ENCODE results near the gene TRAPPC6A. TPM values are rescaled to one million over a fixed set of nuclear protein-coding genes. Genes with fewer than 3 reads are reported as not detected.

Gene TRAPPC6A
- total RNA-seq, 1 donor from 2014 or later: 14.7 TPM

- DNase-seq (ENCODE audit: low read depth) (no peak), FAIRE-seq (no peak)
- Histone ChIP-seq H3K27me3 (ENCODE audit: insufficient read depth, low read length) (no peaks in the 10 kb centered on the region), H3K4me2 (ENCODE audit: low read length) (no peak overlapping the region), H3K4me3 (ENCODE audit: insufficient read depth, low read depth, low read length) (no peak overlapping the region), H4K20me1 (ENCODE audit: insufficient read depth, low read length) (peaks cover 97% of the 10 kb centered on the region), H3K79me2 (ENCODE audit: insufficient read depth, low read length) (peaks cover 89% of the 10 kb centered on the region), H3K27ac (ENCODE audit: low read depth, low read length) (no peak overlapping the region), H3K4me1 (ENCODE audit: insufficient read depth, low read length) (no peaks in the 10 kb centered on the region), H3K36me3 (ENCODE audit: insufficient read depth, low read length) (no peaks in the 10 kb centered on the region), H3K9me3 (ENCODE audit: insufficient read depth, low read depth, low read length) (no peaks in the 10 kb centered on the region), H3K9ac (ENCODE audit: low read length) (no peak overlapping the region), H2AFZ (ENCODE audit: low read depth, low read length) (no peak overlapping the region)
- Mint-ChIP-seq H3K27ac (ENCODE audit: unreplicated experiment) (no peak overlapping the region), H3K36me3 (ENCODE audit: low read depth, unreplicated experiment) (peaks cover 2% of the 10 kb centered on the region), H3K9me3 (ENCODE audit: unreplicated experiment) (no peaks in the 10 kb centered on the region), H3K4me3 (ENCODE audit: unreplicated experiment) (no peak overlapping the region), H3K27me3 (ENCODE audit: low read depth, unreplicated experiment) (no peaks in the 10 kb centered on the region), H3K4me1 (ENCODE audit: low read depth, unreplicated experiment) (peaks cover 6% of the 10 kb centered on the region)
- TF ChIP-seq CTCF (IDR thresholded peaks at IDR 0.05; ENCODE audit: insufficient read depth, low read depth, low read length) (no peak), EZH2 (IDR thresholded peaks at IDR 0.05; ENCODE audit: insufficient read depth, low read length) (no peak)
Observed at GRCh38 chr19:45117671-45118070, 60.4 kb downstream of the TRAPPC6A start.

GRCh38 chr19:45117167-45117594, 60.9 kb downstream of the TRAPPC6A start:
- Histone ChIP-seq H3K9ac (ENCODE audit: low read length) (no peak overlapping the region), H3K4me1 (ENCODE audit: insufficient read depth, low read length) (no peaks in the 10 kb centered on the region), H3K27me3 (ENCODE audit: insufficient read depth, low read length) (no peaks in the 10 kb centered on the region), H2AFZ (ENCODE audit: low read depth, low read length) (no peak overlapping the region), H3K27ac (ENCODE audit: low read depth, low read length) (no peak overlapping the region), H3K4me3 (ENCODE audit: insufficient read depth, low read depth, low read length) (no peak overlapping the region), H3K9me3 (ENCODE audit: insufficient read depth, low read depth, low read length) (no peaks in the 10 kb centered on the region), H3K4me2 (ENCODE audit: low read length) (no peak overlapping the region), H4K20me1 (ENCODE audit: insufficient read depth, low read length) (peaks cover 97% of the 10 kb centered on the region), H3K36me3 (ENCODE audit: insufficient read depth, low read length) (no peaks in the 10 kb centered on the region), H3K79me2 (ENCODE audit: insufficient read depth, low read length) (peaks cover 89% of the 10 kb centered on the region)
- Mint-ChIP-seq H3K9me3 (ENCODE audit: unreplicated experiment) (no peaks in the 10 kb centered on the region), H3K4me3 (ENCODE audit: unreplicated experiment) (no peak overlapping the region), H3K36me3 (ENCODE audit: low read depth, unreplicated experiment) (no peaks in the 10 kb centered on the region), H3K27ac (ENCODE audit: unreplicated experiment) (no peak overlapping the region), H3K27me3 (ENCODE audit: low read depth, unreplicated experiment) (no peaks in the 10 kb centered on the region), H3K4me1 (ENCODE audit: low read depth, unreplicated experiment) (peaks cover 6% of the 10 kb centered on the region)
- FAIRE-seq: no peak
- DNase-seq (ENCODE audit: low read depth): peak; percentile 37
- TF ChIP-seq CTCF (IDR thresholded peaks at IDR 0.05; ENCODE audit: insufficient read depth, low read depth, low read length): no peak
- TF ChIP-seq EZH2 (IDR thresholded peaks at IDR 0.05; ENCODE audit: insufficient read depth, low read length): no peak

DNA sequence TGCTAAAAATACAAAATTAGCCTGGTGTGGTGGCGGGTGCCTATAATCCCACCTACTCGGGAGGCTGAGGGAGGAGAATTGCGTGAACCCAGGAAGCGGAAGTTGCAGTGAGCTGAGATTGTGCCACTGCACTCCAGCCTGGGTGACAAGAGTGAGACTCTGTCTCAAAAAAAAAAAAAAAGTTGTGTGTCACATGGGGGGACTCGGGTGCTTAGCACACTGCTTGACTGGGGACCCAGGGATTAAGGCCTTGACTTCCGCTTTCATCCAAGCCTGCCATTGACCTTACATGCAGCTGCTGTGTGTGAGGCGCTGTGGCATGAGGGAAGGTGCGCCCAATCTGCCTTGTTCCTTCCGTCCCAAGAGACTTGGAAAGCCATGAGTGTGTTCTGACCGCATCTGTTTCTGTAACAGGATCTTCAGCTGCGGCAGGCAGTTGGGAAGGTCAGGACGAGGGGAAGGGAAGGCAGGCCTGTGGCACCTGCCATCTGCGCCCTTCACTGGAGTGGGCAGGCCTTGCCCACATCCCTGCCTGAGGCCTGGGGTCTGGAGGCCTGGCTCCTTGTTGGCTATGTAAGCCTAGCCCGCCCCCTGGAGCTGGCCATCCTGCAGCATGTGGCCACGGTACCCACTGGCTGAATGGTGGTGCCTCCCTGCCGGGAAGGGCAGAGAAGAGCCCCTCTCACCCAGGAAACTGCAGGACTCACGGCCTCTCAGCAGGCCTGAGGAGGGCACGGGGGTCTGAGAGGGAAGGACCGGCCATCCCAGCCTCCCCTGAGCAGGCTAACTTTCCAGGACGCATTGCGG, 62.0 kb downstream of the TRAPPC6A start:
- Histone ChIP-seq H3K36me3 (ENCODE audit: insufficient read depth, low read length) (no peaks in the 10 kb centered on the region), H4K20me1 (ENCODE audit: insufficient read depth, low read length) (peaks cover 96% of the 10 kb centered on the region), H3K27ac (ENCODE audit: low read depth, low read length) (no peak overlapping the region), H3K79me2 (ENCODE audit: insufficient read depth, low read length) (peaks cover 87% of the 10 kb centered on the region), H3K4me1 (ENCODE audit: insufficient read depth, low read length) (no peaks in the 10 kb centered on the region), H3K9me3 (ENCODE audit: insufficient read depth, low read depth, low read length) (no peaks in the 10 kb centered on the region), H3K4me3 (ENCODE audit: insufficient read depth, low read depth, low read length) (no peak overlapping the region), H3K27me3 (ENCODE audit: insufficient read depth, low read length) (no peaks in the 10 kb centered on the region), H3K9ac (ENCODE audit: low read length) (no peak overlapping the region), H3K4me2 (ENCODE audit: low read length) (no peak overlapping the region), H2AFZ (ENCODE audit: low read depth, low read length) (no peak overlapping the region)
- Mint-ChIP-seq H3K9me3 (ENCODE audit: unreplicated experiment) (no peaks in the 10 kb centered on the region), H3K27me3 (ENCODE audit: low read depth, unreplicated experiment) (no peaks in the 10 kb centered on the region), H3K36me3 (ENCODE audit: low read depth, unreplicated experiment) (no peaks in the 10 kb centered on the region), H3K4me1 (ENCODE audit: low read depth, unreplicated experiment) (peaks cover 6% of the 10 kb centered on the region), H3K27ac (ENCODE audit: unreplicated experiment) (peak overlapping the region; percentile 7), H3K4me3 (ENCODE audit: unreplicated experiment) (no peak overlapping the region)
- no peak for DNase-seq (ENCODE audit: low read depth)
- no peak for FAIRE-seq
- TF ChIP-seq CTCF (IDR thresholded peaks at IDR 0.05; ENCODE audit: insufficient read depth, low read depth, low read length): no peak
- no peak for TF ChIP-seq EZH2 (IDR thresholded peaks at IDR 0.05; ENCODE audit: insufficient read depth, low read length)
